ENCODE results near the gene CATSPERE.

CATSPERE gene

DNA sequence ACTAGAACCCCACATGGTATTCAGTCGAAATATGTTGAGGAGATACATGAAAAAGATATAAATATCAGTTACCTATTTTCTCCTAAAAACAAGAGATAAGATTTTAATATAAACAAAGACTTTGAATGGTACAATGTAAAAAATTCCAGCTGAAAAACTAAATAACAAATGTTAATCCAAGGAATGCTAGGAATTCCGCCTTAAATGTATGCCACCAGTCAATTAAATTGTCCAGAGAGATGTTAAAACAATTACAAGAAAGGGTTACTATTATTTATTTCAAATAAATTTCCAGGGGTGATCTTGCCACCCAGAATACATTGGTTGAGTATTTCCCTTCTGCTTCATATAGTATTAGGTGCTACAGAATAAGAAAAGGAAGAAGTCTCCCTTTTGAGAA, 13.5 kb upstream of the CATSPERE start:
- H3K4me3 ChIP-seq (ENCODE audit: low read depth, low read length): no peak overlapping the region
- TF ChIP-seq CTCF (conservative IDR thresholded peaks at IDR 0.05; ENCODE audit: low read depth, low read length): no peak
- no peak for DNase-seq (ENCODE audit: low read depth)

DNA sequence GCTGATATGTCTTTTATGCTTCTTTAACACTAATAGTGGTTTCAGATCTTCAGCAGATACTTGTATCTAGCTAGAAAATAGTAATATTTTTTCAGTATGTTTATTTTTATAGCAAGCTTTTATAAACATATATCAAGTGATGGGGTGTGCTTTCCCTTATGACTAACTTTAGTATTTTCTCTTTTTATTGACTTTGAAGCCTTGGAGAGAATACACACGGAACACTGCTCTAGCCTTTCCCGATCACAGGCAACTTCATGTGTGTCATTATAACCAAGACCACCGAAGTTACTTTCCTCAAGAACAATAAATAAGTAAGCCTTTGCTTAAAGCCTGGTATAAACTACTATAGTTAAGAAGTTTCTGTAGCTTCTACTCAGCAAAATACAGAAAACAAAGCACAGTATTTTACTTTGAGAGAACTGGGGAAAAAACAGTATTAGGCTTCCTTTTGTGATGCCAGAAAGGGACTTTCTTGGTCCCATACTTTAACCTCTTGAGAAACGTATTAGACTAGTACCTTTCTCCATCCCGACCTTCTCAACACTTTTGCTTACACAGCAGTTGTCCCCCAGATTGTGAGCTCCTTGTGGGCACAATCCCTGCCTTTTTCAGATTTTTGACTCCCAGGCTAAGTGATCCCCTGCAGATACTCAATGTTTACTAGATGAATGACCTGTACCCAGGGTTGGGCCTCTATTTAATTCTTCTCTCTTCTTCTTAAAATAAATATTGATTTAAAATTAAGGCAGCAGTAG, 12.6 kb upstream of the CATSPERE start:
- peak overlapping the region; percentile 11 for H3K4me3 ChIP-seq (ENCODE audit: low read depth, low read length)
- no peak for DNase-seq (ENCODE audit: low read depth)
- TF ChIP-seq CTCF (conservative IDR thresholded peaks at IDR 0.05; ENCODE audit: low read depth, low read length): no peak

- no peak for TF ChIP-seq CTCF (conservative IDR thresholded peaks at IDR 0.05; ENCODE audit: low read depth, low read length)
- DNase-seq (ENCODE audit: low read depth): no peak
- H3K4me3 ChIP-seq (ENCODE audit: low read depth, low read length): peak overlapping the region; percentile 86
Measured at GRCh38 chr1:244449936-244450508, 11.1 kb upstream of the CATSPERE start.

- TF ChIP-seq CTCF (conservative IDR thresholded peaks at IDR 0.05; ENCODE audit: low read depth, low read length): no peak
- DNase-seq (ENCODE audit: low read depth): peak; percentile 88
- peak overlapping the region; percentile 86 for H3K4me3 ChIP-seq (ENCODE audit: low read depth, low read length)
Measured at GRCh38 chr1:244450597-244451538, 10.2 kb upstream of the CATSPERE start.

DNA sequence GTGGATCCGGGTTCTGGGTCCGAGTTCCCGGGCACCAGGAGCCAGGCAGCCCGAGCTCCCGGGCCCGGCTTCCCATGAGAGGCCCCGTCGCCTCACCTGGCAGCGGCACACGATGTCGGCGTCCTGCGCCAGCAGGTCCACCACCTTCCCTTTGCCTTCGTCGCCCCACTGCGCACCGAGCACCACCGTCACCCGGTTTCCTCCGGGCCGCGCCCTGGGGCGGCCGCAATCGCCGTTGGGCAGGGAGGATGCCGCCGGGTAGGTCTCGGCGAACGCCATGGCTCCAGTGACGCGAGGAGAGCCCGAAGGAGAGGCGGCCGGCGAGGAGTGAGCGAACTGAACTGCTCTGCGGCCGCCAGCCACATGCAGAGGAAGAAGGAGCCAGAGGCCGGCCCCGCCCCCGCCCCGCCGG, 9.5 kb upstream of the CATSPERE start, which contains the start of gene ADSS2:
TSS of gene ADSS2 (minus strand) at position 371 of the 412 bp plus-strand sequence. CDS start at position 279, 92 bp downstream.
- DNase-seq (ENCODE audit: low read depth): no peak
- H3K4me3 ChIP-seq (ENCODE audit: low read depth, low read length): peak within 1 kb of the TSS; percentile 86
- no peak for TF ChIP-seq CTCF (conservative IDR thresholded peaks at IDR 0.05; ENCODE audit: low read depth, low read length)

DNA sequence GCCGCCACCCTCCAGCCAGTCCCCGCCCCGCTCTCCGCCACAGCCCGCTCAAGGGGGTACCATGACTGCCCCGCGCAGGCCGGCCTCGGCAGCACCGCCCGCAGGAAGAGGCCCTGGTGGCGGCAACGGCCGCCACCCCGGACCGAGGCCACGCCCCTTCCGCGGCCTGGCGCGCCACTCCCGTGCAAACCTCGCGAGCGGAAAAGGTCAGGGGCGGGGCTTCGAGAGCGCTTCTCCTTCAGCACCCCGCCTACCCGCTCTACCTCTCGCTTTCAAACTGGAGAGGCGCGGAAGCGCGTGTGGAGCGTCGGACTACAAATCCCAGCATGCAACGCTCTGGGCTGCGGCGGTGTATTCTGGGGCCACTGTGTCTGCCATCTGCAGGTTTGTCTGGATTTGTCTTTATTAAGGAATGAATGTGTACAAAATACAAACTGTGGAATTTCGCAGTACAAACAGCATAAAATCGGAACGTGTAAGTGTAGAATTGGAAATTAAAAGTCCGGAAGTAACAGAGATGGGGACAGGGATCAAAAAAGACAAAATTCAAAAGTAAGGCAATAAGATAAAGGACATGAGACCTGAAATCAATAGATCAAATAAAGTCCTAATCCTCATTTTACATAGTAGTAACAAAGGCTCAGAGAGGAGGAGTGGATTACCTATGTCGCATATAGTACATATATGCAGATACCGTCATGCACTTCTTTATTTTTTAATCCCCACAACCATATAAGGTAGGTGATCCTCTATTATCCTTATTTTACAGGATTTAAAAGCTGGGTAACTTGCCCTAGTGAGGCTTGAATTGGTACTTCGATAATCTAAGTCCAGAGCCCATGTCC, 8.9 kb upstream of the CATSPERE start:
- peak overlapping the region; percentile 86 for H3K4me3 ChIP-seq (ENCODE audit: low read depth, low read length)
- peak; percentile 100 for DNase-seq (ENCODE audit: low read depth)
- peak; percentile 50 for TF ChIP-seq CTCF (conservative IDR thresholded peaks at IDR 0.05; ENCODE audit: low read depth, low read length)
